T-cell (primary cell): Measurements from ENCODE around the gene RPS27A. TPM values are rescaled to one million over a fixed set of nuclear protein-coding genes. Genes with fewer than 3 reads are reported as not detected.

Source experiments
- ATAC-seq, 4 experiments: fragments of 200-7000 bp in 3 of 4; fragments of 150-1000 bp in 1 of 4; cut with Tn5 transposase; replicated peaks in 1 of 4; 1 replicate in 3 of 4; 2 replicates in 1 of 4; pipeline ENCODE4 v1.10.0; 2021; ENCODE audit warnings: moderate library complexity in 3 of 4, mild to moderate bottlenecking in 2 of 4, moderate number of reproducible peaks in 1 of 4
- CTCF ChIA-PET, 2 donors: fragments of 300-600 bp; sonication (Branson Sonifier 250); formaldehyde crosslinking; loops; one replicate each; lab custom pipeline; 2022; ENCODE audit warnings: antibody characterized with exemption in 2 of 2; lab: Charles Lee
- POLR2A ChIA-PET, 2 donors: fragments of 300-600 bp; sonication (Branson Sonifier 250); formaldehyde crosslinking; loops; one replicate each; lab custom pipeline; 2022; ENCODE audit warnings: antibody characterized with exemption in 2 of 2; lab: Charles Lee
- DNase-seq, 35 experiments: peaks; one replicate each; pipeline versions ENCODE4 v3.0.0 to v3.0.0-alpha.2; 2013 to 2023
- H3K27ac ChIP-seq: one replicate; pipeline ENCODE4 v1.5.1; 2013; ENCODE audit warnings: low read length
- H3K27me3 ChIP-seq, 2 experiments: replicated peaks in 1 of 2; 1 replicate in 1 of 2; 2 replicates in 1 of 2; pipeline versions ENCODE4 v1.6.1 to v1.7.0; 2013; ENCODE audit warnings: low read length in 1 of 2, mixed read lengths in 1 of 2; ENCODE audit not compliant: control insufficient read depth in 2 of 2, insufficient read depth in 2 of 2; ENCODE audit errors: extremely low read depth in 1 of 2
- H3K36me3 ChIP-seq, 2 donors: 1 replicate in 1 of 2; 2 replicates in 1 of 2; pipeline versions ENCODE4 v1.6.1 to v1.7.0; 2013; ENCODE audit warnings: low read length in 1 of 2; ENCODE audit not compliant: control insufficient read depth in 2 of 2, insufficient read depth in 1 of 2; ENCODE audit errors: extremely low read depth in 1 of 2
- H3K4me1 ChIP-seq, 2 experiments: 1 replicate in 1 of 2; 2 replicates in 1 of 2; pipeline versions ENCODE4 v1.6.1 to v1.7.0; 2013; ENCODE audit warnings: low read length in 2 of 2, mixed read lengths in 1 of 2; ENCODE audit not compliant: insufficient read depth in 2 of 2, control insufficient read depth in 1 of 2; ENCODE audit errors: extremely low read depth in 1 of 2
- H3K4me3 ChIP-seq, 2 donors: 1 replicate in 1 of 2; 2 replicates in 1 of 2; pipeline versions ENCODE4 v1.5.1 to v1.7.0; 2013; ENCODE audit warnings: mild to moderate bottlenecking in 2 of 2, low read length in 1 of 2, moderate library complexity in 1 of 2; ENCODE audit not compliant: control insufficient read depth in 1 of 2; ENCODE audit errors: extremely low read depth in 1 of 2
- H3K9me3 ChIP-seq: 2 replicates; pipeline ENCODE4 v1.7.0; 2013
- H3K27ac Mint-ChIP-seq, 2 donors: one replicate each; pipeline ENCODE4 v1.8.0; 2020 to 2021; ENCODE audit warnings: mild to moderate bottlenecking in 2 of 2, mixed read lengths in 2 of 2
- H3K27me3 Mint-ChIP-seq, 2 donors: one replicate each; pipeline ENCODE4 v1.8.0; 2021 to 2022; ENCODE audit warnings: mixed read lengths in 2 of 2
- H3K36me3 Mint-ChIP-seq: one replicate; pipeline ENCODE4 v1.8.0; 2021; ENCODE audit warnings: mixed read lengths
- H3K4me1 Mint-ChIP-seq, 3 donors: one replicate each; pipeline ENCODE4 v1.8.0; 2020 to 2022; ENCODE audit warnings: mixed read lengths in 3 of 3, mild to moderate bottlenecking in 1 of 3
- H3K4me3 Mint-ChIP-seq, 3 donors: one replicate each; pipeline ENCODE4 v1.8.0; 2020 to 2022; ENCODE audit warnings: mild to moderate bottlenecking in 3 of 3, mixed read lengths in 3 of 3, moderate library complexity in 3 of 3
- H3K9me3 Mint-ChIP-seq, 3 donors: one replicate each; pipeline ENCODE4 v1.8.0; 2020 to 2022; ENCODE audit warnings: mixed read lengths in 3 of 3
- WGBS: methylation state at CpG from one replicate; pipeline ENCODE4 v1.1.5; 2013; ENCODE audit warnings: missing lambda C conversion rate; ENCODE audit not compliant: insufficient coverage; 5-methylcytosine and 5-hydroxymethylcytosine counted together
- total RNA-seq, 35 experiments: library from RNA in 6 of 35; stranded (reverse) in 6 of 35; fragments of 120-200 nt in 1 of 35; gene quantifications; one replicate each; pipeline versions ENCODE4 v1.2.1 to v1.2.4 and lab custom pipeline; 2013 to 2026

RPS27A gene
- total RNA-seq, 5 donors from 2014 or later (not counting 1 experiment from before 2014, with no cell fraction given): 1,619 to 1,934 (median 1,876) TPM

- H3K4me3 Mint-ChIP-seq: no peak overlapping the region
- H3K4me3 ChIP-seq: no peak overlapping the region
- no peaks in the 10 kb centered on the region for H3K9me3 ChIP-seq
- no peak for DNase-seq
- CTCF ChIA-PET: interaction anchor here in 1 of 2 donors (0.7 kb wide), 1 partner anchor 183 kb away, joined by 3 read pairs; no protein-coding TSS in a partner anchor
- H3K27me3 ChIP-seq: no peaks in the 10 kb centered on the region
- peaks cover 0 to under 1% of the 10 kb centered on the region in 2 donors for H3K36me3 ChIP-seq
- H3K27ac ChIP-seq: no peak overlapping the region
- H3K4me1 Mint-ChIP-seq: no peaks in the 10 kb centered on the region
- no peaks in the 10 kb centered on the region for H3K4me1 ChIP-seq
- no peak for ATAC-seq
- peaks cover 6 to 31% (median 17%) of the 10 kb centered on the region in 3 donors for H3K9me3 Mint-ChIP-seq
- H3K36me3 Mint-ChIP-seq: peaks cover 39% of the 10 kb centered on the region
- H3K27ac Mint-ChIP-seq: no peak overlapping the region
- no peaks in the 10 kb centered on the region for H3K27me3 Mint-ChIP-seq
- POLR2A ChIA-PET: no interaction called here
- no CpG with 5 or more reads among the region's 2 CpGs for WGBS
These were observed 27.5 kb upstream of the RPS27A start for GRCh38 chr2:55204950-55205349.

DNA sequence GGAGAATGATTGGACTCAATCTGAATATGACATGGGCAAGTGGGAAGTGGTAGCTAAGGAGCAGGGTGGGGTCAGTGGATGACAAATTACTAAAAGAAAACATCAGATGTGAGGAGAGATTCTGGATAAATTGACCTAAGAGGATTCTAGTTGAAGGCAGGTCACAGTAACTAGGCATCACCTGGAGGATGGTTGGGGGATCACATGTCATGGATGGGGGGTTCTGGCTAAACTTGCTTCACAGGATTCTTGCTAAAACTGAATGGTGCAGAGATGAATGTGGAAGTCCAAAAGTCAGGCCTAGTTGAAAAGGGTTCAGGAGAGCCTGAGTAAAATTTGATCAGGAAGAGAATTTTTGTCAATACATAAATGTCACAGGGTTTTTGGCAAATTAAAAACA, 18.7 kb upstream of the RPS27A start:
- ATAC-seq (no peak), DNase-seq (no peak)
- Histone ChIP-seq H3K27me3 (no peaks in the 10 kb centered on the region), H3K9me3 (no peaks in the 10 kb centered on the region), H3K4me1 (no peaks in the 10 kb centered on the region), H3K4me3 (no peak overlapping the region), H3K36me3 (no peaks in the 10 kb centered on the region), H3K27ac (no peak overlapping the region)
- no peak overlapping the region for H3K4me3 Mint-ChIP-seq
- POLR2A ChIA-PET: interaction anchor here (0.6 to 1.7 kb wide), 2 partner anchors 287 to 306 kb away, joined by 3 read pairs; no protein-coding TSS in a partner anchor
- no peaks in the 10 kb centered on the region for H3K27me3 Mint-ChIP-seq
- no peak overlapping the region for H3K27ac Mint-ChIP-seq
- H3K4me1 Mint-ChIP-seq: no peaks in the 10 kb centered on the region
- no peaks in the 10 kb centered on the region for H3K36me3 Mint-ChIP-seq
- CTCF ChIA-PET: no interaction called here
- no peaks in the 10 kb centered on the region for H3K9me3 Mint-ChIP-seq

- ChIA-PET CTCF (interaction anchor here (0.7 to 2.1 kb wide), 5 partner anchors 9 to 520 kb away, joined by 3 to 9 read pairs (median 3); partner anchors contain the start of genes CLHC1 (in 1 of the 2) and RPS27A (in 1 of the 2)), POLR2A (interaction anchor here (0.5 to 3.9 kb wide), 12 partner anchors 8 to 895 kb away, joined by 3 to 14 read pairs (median 4); partner anchors contain the start of genes CLHC1 (in 2 of the 2), RPS27A (in 2 of the 2) and RTN4 (in 1 of the 2))
- Histone ChIP-seq H3K27ac (peak overlapping the region; percentile 73), H3K36me3 (peaks cover 0 to 4% of the 10 kb centered on the region in 2 donors), H3K4me3 (peak overlapping the region in 1 of 2 donors; percentile 54), H3K4me1 (peaks cover 22 to 31% of the 10 kb centered on the region in 2 experiments), H3K9me3 (no peaks in the 10 kb centered on the region), H3K27me3 (no peaks in the 10 kb centered on the region)
- Mint-ChIP-seq H3K4me3 (peak overlapping the region; percentile 77 to 85 (median 79)), H3K36me3 (no peaks in the 10 kb centered on the region), H3K27me3 (no peaks in the 10 kb centered on the region), H3K4me1 (peaks cover 41 to 51% (median 50%) of the 10 kb centered on the region in 3 donors), H3K9me3 (peaks cover 0 to 5% (median 0%) of the 10 kb centered on the region in 3 donors), H3K27ac (peak overlapping the region; percentile 83 to 86)
- no peak for ATAC-seq
- WGBS: 96% methylated on average over 23 of the region's 25 CpGs
- peak in 4 of 35 experiments; percentile 5 to 30 (median 8) for DNase-seq
These were observed 8.3 kb upstream of the RPS27A start for GRCh38 chr2:55223958-55224760.

DNA sequence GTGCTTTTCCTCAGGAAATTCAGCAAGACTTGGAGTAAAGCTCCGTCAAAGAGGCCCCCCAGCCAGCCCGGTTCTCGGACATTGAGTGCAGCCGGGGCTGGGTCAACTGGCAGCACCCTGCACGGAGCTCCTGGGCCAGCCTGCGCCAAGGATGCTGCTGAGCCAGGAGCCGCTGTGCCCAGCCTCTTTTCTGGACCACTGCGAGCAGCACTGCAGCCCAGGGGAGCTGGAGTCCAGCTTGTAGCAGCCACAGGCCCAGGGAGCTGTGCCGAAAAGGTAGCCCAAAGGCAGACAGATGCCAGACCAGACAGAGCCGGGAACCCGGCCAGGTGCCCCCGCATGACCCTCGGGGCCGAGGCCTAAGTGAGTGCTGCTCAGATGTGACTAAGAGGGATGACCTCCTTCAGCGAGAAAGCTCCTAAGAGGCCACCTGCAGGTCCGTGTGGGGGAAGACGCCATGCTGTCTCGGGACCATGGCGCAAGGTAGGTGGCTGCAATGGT, 7.7 kb upstream of the RPS27A start:
- peaks cover 0 to 4% of the 10 kb centered on the region in 2 donors for H3K36me3 ChIP-seq
- no peak for DNase-seq
- H3K27me3 Mint-ChIP-seq: no peaks in the 10 kb centered on the region
- H3K4me3 Mint-ChIP-seq: no peak overlapping the region
- H3K4me1 Mint-ChIP-seq: peaks cover 44 to 55% (median 53%) of the 10 kb centered on the region in 3 donors
- H3K4me3 ChIP-seq: no peak overlapping the region
- peak overlapping the region; percentile 43 to 86 for H3K27ac Mint-ChIP-seq
- peaks cover 22 to 31% of the 10 kb centered on the region in 2 experiments for H3K4me1 ChIP-seq
- ChIA-PET POLR2A (interaction anchor here in 1 of 2 donors (0.5 to 1.0 kb wide), 3 partner anchors 10 to 377 kb away, joined by 3 to 4 read pairs (median 4); no protein-coding TSS in a partner anchor), CTCF (interaction anchor here in 1 of 2 donors (0.6 to 2.1 kb wide), 2 partner anchors 8 to 161 kb away, joined by 3 to 9 read pairs; partner anchors contain the start of genes CLHC1 and RPS27A)
- WGBS: 95% methylated on average over 17 of the region's 19 CpGs
- no peaks in the 10 kb centered on the region for H3K9me3 ChIP-seq
- H3K36me3 Mint-ChIP-seq: no peaks in the 10 kb centered on the region
- ATAC-seq: no peak
- H3K27ac ChIP-seq: no peak overlapping the region
- no peaks in the 10 kb centered on the region for H3K27me3 ChIP-seq
- peaks cover 0 to 5% (median 0%) of the 10 kb centered on the region in 3 donors for H3K9me3 Mint-ChIP-seq

GRCh38 chr2:55225481-55226020, 6.9 kb upstream of the RPS27A start:
- ChIA-PET CTCF (interaction anchor here in 1 of 2 donors (0.6 kb wide), 1 partner anchor 160 kb away, joined by 3 read pairs; no protein-coding TSS in a partner anchor), POLR2A (interaction anchor here in 1 of 2 donors (0.5 kb wide), 1 partner anchor 268 kb away, joined by 3 read pairs; no protein-coding TSS in a partner anchor)
- Histone ChIP-seq H3K36me3 (peaks cover 0 to 4% of the 10 kb centered on the region in 2 donors), H3K27me3 (no peaks in the 10 kb centered on the region), H3K4me1 (peaks cover 22 to 31% of the 10 kb centered on the region in 2 experiments), H3K27ac (no peak overlapping the region), H3K9me3 (no peaks in the 10 kb centered on the region), H3K4me3 (no peak overlapping the region)
- Mint-ChIP-seq H3K9me3 (peaks cover 0 to 5% (median 0%) of the 10 kb centered on the region in 3 donors), H3K27me3 (no peaks in the 10 kb centered on the region), H3K4me3 (no peak overlapping the region), H3K4me1 (peaks cover 51 to 61% (median 55%) of the 10 kb centered on the region in 3 donors), H3K36me3 (no peaks in the 10 kb centered on the region), H3K27ac (peak overlapping the region; percentile 64 to 72)
- DNase-seq: no peak
- WGBS: 95% methylated on average over 11 of the region's 19 CpGs
- ATAC-seq: no peak
